ENCODE results near the gene MSL3. TPM values are rescaled to one million over a fixed set of nuclear protein-coding genes. Genes with fewer than 3 reads are reported as not detected.

Gene MSL3
- total RNA-seq, 2 experiments from 2014 or later = 29.8 to 31.0 TPM

- ChIA-PET CTCF (interaction anchor here (1.1 to 1.5 kb wide), 2 partner anchors 8 to 28 kb away, joined by 3 read pairs; no protein-coding TSS in a partner anchor), POLR2A (no interaction called here)
Observed at GRCh38 chrX:11758400-11759171, 549 bp downstream of the MSL3 start.

- ChIA-PET POLR2A (no interaction called here), CTCF (no interaction called here)
Observed at GRCh38 chrX:11759172-11759460, 1.1 kb downstream of the MSL3 start.

GRCh38 chrX:11759461-11760311, 1.6 kb downstream of the MSL3 start:
- ChIA-PET CTCF (no interaction called here), POLR2A (no interaction called here)

GRCh38 chrX:11760958-11761357, 2.9 kb downstream of the MSL3 start:
- CTCF ChIA-PET = no interaction called here
- POLR2A ChIA-PET = no interaction called here

GRCh38 chrX:11764602-11765067, 6.6 kb downstream of the MSL3 start:
- ChIA-PET POLR2A (no interaction called here), CTCF (no interaction called here)

GRCh38 chrX:11765449-11765848, 7.4 kb downstream of the MSL3 start:
- CTCF ChIA-PET = interaction anchor here (0.8 kb wide), 1 partner anchor 22 kb away, joined by 3 read pairs; no protein-coding TSS in a partner anchor
- POLR2A ChIA-PET = no interaction called here

DNA sequence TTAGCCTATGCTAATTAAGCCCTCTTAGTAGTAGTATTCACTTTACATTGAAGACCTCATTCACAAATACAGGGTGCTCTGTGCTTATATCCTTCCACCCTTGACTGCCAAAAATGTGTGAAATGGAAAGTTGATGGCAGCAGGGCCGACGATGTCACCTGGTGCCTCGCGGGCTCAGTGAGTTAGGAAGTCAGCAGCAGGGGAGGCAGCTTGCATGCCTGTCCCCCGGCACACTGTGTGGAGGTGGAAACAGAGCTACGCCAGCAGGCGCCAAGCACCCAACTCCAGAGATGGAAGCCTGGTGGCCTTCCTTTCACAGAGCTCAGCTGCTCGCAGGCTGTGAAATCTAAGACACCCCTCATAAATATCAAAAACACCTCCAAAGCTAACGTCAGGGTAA, 8.4 kb downstream of the MSL3 start:
- POLR2A ChIA-PET = no interaction called here
- CTCF ChIA-PET = interaction anchor here (1.0 kb wide), 1 partner anchor 8 kb away, joined by 3 read pairs; the partner anchor contains the start of gene MSL3

- CTCF ChIA-PET = no interaction called here
- POLR2A ChIA-PET = interaction anchor here (0.6 kb wide), 1 partner anchor 236 kb away, joined by 4 read pairs; no protein-coding TSS in a partner anchor
Observed at GRCh38 chrX:11768039-11768438, 10.0 kb downstream of the MSL3 start.

GRCh38 chrX:11770320-11770719, 12.3 kb downstream of the MSL3 start:
- ChIA-PET POLR2A (no interaction called here), CTCF (interaction anchor here (3.5 kb wide), 1 partner anchor 234 kb away, joined by 12 read pairs; no protein-coding TSS in a partner anchor)

DNA sequence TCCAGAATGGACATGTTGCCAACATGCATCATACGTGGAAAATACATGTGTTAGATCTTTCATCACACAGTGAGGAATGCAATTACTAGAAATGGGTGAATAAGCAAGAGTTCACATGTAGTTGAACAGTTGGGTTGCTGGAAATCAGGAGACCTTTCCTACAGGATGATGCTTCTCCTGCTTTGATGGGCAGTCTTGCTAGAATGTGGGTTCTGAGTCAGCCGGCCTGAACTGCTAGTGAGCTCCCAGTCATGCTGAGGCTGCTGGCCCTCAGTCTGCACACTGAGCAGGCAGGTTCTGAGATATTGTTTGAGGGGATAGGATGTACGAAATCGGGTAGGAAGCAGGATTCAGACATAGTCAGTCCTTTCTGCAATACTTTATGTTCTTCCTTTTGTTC, 20.2 kb downstream of the MSL3 start:
- CTCF ChIA-PET = interaction anchor here (1.5 kb wide), 1 partner anchor 9 kb away, joined by 5 read pairs; no protein-coding TSS in a partner anchor
- POLR2A ChIA-PET = no interaction called here

DNA sequence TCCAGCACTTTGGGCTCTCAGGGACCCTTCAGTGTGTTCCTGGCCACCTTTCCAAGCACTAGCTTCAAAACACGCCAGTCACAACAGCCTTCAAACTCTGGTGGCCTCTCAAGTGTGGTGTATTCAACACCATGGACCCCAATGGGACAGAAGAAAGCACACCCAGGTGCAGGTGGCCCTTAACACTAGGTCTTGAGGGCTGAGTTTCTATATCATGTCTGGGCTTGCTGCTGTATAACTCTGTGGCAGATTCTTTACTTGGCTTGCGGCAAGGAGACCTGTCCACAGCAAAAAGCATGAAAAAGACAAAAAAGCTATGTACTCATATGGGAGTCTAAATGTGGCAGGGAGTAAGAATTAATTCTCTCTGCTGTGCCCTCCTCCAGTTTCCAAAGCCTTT, 23.1 kb downstream of the MSL3 start:
- CTCF ChIA-PET = no interaction called here
- POLR2A ChIA-PET = no interaction called here

- POLR2A ChIA-PET = no interaction called here
- CTCF ChIA-PET = no interaction called here
Observed at GRCh38 chrX:11781734-11782370, 23.8 kb downstream of the MSL3 start.

- ChIA-PET POLR2A (no interaction called here), CTCF (no interaction called here)
Observed at GRCh38 chrX:11784543-11784942, 26.5 kb downstream of the MSL3 start.

- ChIA-PET CTCF (interaction anchor here (0.7 to 1.2 kb wide), 5 partner anchors 8 to 258 kb away, joined by 3 to 5 read pairs (median 3); partner anchors contain the start of gene MSL3), POLR2A (no interaction called here)
Observed at GRCh38 chrX:11786862-11787261, 28.8 kb downstream of the MSL3 start.

DNA sequence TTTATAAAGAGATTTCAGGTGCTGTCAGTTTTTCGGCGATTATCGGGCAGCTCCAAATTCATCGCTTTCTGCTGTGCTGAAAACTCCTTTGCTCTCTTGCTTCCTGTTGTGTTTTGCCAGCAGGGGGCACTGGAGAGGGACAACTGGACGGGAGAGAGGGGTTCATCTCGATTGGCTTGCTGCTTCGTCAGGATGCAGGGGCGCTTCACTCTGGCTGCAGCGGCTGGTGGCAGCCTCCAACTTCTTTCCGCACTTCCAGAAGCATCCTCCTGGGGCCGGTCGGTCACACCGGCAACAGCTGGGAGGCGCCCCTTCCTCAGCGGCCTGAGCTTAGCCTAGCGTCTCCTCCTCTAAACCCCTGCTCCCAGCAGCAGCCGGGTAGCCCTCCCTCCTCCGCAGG, 29.5 kb downstream of the MSL3 start:
- POLR2A ChIA-PET = no interaction called here
- CTCF ChIA-PET = interaction anchor here (0.7 to 1.2 kb wide), 5 partner anchors 9 to 259 kb away, joined by 3 to 5 read pairs (median 3); partner anchors contain the start of gene MSL3

DNA sequence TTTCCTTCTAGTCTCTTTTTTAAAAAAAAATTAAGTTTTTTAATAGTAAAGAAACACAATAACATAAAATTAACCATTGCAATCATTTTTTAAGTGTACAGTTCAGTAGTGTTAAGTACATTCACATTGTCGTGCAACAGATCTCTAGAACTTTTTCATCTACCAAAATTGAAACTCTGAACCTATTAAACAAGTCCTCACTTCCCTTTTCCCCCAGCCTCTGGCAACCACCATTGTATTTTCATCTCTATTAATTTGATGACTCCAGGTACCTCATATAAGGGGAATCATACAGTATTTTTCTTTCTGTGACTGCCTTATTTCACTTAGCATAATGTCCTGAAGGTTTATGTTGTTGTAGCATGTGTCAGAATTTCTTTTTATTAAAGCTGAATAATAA, 31.8 kb downstream of the MSL3 start:
- ChIA-PET CTCF (interaction anchor here (0.9 kb wide), 1 partner anchor 15 kb away, joined by 3 read pairs; no protein-coding TSS in a partner anchor), POLR2A (no interaction called here)

GRCh38 chrX:11791090-11791489, 33.1 kb downstream of the MSL3 start:
- CTCF ChIA-PET = no interaction called here

GRCh38 chrX:11791537-11791936, 33.5 kb downstream of the MSL3 start:
- ChIA-PET POLR2A (no interaction called here), CTCF (no interaction called here)

More at GRCh38 chrX:11791090-11791489, 33.1 kb downstream of the MSL3 start:
- POLR2A ChIA-PET = no interaction called here

GRCh38 chrX:11792461-11793421, 34.7 kb downstream of the MSL3 start:
- CTCF ChIA-PET = no interaction called here

More at GRCh38 chrX:11792461-11793421, 34.7 kb downstream of the MSL3 start:
- POLR2A ChIA-PET = no interaction called here
